Activated naive CD4-positive, alpha-beta T cell treated with Interleukin-2 at 50 U/mL for 16 hours (primary cell): ENCODE data around the gene GALK1.
"Not testable (repeated sequence)": the region's sequence is repeated elsewhere in the genome, so short reads cannot be mapped to it uniquely, and the experiment has no call there.

ENCODE experiments used
- DNase-seq: peaks from one replicate; pipeline ENCODE4 v3.0.0-alpha.2; 2020

Gene GALK1

DNA sequence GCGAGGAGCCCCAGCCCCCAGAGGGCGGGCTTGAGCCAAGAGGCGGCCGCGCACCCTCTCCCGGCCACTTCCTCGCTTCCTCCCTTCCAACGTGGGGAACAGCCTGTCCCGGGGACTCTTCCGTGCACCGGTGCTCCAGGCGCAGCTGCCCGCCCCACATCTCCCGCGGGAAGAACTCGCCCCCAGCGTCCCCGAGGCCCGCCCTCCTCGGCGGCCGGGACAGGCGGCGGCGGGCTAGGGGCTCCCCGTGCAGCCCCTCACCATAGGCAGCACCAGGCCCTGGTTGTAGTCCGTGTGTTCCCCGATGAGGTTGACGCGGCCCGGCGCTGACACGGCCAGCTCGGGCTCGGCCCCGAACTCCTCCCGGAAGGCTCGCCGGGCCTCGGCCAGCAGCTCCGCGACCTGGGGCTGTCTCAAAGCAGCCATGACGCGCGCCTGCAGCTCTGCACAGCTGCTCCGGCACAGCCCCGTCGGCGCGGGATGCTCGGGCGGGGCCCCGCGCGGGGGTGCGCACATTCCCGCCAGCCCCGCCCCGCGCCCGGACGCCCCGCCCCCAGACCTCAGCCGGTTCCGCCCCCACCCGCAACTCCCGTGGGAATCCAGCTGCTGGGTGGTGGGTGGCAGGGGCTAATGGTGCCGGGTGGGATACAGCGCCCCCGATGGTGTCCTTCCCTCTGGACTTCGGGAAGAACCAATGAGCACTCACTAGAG lies at the start of gene GALK1:
TSS of gene GALK1 (minus strand) at position 482 of the 711 bp plus-strand sequence. CDS start at position 426, 56 bp downstream.
- DNase-seq: peak; percentile 74

DNA sequence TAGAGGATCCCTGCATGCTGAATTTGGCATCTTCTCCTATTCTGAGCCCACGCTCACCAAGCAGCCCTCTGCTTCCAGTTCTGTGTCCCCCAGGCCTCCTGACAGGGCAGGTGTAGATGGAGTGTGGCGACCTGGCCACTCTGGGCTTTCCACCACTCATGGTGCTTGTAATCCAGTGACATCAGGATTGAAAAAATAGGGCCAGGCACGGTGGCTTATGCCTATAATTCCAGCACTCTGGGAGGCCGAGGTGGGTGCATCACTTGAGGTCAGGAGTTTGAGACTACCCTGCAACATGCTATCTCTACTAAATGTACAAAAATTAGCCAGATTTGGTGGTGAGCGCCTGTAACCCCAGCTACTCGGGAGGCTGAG lies 49.0 kb upstream of the GALK1 start:
- no peak for DNase-seq

DNA sequence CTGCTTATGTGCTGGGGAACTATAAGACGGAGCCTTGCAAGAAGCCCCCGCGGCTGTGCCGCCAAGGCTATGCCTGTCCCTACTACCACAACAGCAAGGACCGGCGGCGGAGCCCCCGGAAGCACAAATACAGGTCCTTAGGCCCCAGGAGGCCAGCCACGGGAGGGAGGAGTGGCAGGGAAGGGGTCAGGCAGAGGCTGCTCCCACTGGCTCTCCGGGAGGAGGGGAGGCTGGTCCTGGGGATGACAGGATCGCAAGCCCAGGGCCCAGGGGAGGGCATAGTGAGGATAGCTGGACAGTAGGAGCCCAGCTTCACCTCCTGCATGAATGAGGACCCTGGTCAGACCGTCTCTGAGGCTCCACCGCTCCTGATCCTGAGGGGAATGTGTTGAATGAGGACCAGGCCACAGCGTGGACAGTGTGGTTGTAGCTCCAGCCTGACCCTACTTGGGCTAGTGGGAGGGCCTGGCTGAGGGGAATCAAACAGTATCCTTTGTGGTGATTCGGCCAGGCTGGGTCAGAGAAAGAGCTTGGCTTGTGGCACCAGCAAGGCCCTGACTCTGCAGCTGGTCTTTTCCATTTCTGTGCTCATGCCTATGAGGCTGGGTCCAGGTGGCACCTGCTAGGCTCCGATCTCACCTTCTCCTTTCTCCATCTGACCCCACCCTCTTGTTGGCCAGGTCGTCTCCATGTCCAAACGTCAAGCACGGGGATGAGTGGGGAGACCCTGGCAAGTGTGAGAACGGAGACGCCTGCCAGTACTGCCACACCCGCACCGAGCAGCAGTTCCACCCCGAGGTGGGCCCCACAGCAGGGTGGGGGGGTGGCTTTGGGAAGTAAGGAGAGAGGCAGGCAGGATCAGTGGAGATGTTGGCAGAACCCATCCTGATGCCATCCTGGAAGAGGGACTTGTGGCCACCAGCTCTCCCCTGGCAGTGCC lies 48.4 kb upstream of the GALK1 start:
- DNase-seq: no peak

DNA sequence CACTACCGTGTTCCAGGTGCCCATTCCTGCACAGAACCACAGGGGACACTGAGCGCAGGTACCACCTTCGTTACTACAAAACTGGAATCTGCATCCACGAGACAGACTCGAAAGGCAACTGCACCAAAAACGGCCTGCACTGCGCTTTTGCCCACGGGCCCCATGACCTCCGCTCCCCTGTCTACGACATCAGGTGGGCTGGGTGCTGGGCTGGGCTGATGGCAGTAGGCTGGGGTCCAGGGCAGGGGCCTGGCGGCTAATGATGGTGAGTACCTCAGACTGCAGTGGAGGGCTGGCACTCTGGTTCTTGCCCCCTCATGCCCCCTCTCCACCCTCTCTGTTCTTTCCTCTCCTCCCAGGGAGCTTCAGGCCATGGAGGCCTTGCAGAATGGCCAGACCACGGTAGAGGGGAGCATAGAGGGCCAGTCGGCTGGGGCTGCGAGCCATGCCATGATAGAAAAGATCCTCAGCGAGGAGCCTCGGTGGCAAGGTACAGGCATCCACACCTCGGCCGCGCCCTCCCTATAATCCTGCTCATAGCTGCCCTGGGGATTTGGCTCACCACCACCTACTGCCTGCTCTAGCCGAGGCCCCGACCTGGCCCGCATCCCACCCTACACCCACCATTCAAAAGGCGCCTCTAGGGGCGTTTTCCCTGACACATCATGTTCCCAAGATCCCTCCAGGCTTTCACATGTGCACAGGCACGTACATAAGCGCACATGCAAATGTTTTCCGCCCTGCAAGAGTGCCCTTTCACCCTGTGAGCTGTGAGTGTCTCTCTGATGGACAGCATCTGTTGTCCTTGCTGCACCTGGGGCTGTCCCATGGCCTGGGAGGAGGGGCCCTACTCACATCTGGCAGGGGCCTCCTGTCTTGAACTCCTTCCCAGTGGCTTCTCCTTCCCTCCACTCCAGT lies 47.4 kb upstream of the GALK1 start:
- no peak for DNase-seq

DNA sequence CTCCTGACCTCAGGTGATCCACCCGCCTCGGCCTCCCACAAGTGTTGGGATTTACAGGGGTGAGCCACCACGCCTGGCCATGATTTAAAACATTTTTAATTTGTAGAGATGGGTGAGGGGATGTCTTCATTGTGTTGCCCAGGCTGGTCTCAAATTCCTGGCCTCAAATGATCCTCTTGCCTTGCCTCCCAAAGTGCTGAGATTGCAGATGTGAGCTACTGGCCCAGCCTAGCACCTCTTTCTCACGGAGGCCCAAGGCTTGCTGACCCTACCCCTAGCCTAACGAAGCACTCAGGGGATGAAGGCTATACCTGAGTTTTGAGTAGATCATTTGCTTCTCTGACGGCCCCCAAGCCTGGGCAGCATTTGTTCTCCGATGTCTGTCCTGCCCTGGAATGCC lies 46.2 kb upstream of the GALK1 start:
- DNase-seq: no peak

DNA sequence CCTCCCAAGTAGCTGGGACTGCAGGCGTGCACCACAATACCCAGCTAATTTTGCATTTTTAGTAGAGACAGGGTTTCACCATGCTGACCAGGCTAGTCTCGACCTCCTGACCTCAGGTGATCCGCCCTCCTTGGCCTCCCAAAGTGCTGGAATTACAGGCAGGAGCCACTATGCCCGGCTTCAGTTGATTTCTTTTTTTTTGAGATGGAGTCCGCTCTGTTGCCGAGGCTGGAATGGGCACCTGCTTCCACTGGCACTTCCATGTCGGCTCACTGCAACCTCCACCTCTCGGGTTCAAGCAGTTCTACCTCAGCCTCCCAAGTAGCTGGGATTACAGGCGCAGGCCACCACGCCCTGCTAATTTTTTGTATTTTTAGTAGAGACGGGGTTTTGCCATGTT lies 45.8 kb upstream of the GALK1 start:
- DNase-seq: not testable (repeated sequence)

DNA sequence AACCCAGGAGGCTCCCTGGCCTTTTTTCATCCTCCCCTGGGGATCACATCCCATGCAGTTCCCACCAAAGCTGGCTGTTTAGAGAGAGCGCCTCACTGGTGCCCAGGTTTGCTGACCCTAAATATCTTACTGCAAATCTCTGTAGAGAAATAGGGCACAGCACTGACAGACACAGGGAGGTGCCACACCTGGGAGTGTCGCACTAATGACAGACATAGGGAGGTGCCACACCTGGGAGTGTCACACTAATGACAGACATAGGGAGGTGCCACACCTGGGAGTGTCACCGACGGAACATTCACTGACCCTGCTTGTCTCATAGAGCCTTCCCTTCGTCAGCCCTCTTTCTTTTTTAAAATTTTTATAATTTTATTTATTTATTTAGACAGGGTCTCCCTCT lies 45.2 kb upstream of the GALK1 start:
- no peak for DNase-seq

DNA sequence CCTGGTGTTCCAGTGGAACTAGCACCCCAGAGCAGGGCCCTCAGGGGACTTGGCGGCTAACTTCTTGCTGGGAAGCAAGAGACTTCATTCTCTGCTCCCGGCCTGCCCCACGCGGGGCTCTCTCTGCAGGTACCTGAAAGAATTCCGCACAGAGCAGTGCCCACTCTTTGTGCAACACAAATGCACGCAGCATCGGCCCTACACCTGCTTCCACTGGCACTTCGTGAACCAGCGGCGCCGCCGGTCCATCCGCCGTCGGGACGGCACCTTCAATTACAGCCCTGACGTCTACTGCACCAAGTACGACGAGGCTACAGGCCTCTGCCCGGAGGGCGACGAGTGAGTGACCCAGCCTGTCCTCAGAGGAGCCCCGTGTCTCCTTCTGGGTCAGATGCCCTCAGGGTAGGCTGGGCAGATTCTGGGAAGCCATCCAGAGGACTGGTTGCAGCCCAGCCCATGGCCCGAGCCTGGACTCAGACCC lies 44.7 kb upstream of the GALK1 start:
- no peak for DNase-seq

DNA sequence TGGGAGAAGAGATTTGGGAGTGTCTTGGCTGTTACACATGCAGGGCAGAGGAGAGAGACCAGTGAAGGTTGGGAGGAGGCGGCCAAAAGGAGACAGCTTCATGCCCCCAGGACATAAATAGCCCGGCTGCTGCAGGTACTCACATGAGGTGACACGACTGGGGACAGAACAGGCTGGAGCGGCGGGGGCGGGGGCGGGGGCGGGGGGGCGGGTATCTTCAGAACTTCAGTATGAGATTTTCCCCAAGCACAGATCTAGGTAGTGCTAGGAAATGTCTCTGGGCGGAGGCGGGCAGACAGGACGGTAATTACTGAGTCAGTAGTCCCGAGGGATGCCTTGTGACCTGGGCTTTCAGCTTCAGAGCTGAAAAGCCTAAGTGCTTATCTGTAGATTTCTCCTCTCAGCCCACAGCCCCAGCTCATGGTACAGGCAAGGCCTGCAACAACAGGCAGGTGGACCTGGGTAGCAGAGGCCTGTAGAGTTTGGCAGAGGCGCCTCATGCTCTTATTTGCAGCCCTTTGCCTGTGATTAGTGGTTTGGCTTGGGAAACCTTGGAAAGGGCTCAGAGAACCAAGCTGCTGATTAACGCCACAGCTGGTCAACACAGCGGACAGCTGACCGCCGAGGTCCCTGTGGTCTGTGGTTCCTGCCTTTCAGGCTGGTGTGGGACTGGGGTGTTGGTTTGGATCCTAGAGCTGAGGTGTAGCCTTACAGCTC lies 44.1 kb upstream of the GALK1 start:
- DNase-seq: no peak

DNA sequence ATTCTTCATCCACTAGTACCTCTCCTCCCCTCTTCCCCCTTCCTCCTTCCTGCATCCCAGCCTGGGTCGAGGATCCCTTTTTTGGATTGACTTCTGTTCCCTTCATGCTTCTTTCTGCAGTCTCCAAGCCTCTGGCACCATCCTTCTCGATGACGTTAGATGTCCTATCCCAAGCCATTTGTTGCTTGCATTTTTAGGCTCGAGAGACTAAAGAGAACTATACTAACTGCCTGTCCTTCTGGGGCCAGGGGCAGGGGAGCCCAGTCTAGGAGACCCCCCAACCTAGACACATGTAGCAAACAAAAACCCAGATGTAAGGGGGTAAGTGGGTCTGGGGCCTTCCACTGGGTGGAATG lies 43.5 kb upstream of the GALK1 start:
- DNase-seq: no peak

DNA sequence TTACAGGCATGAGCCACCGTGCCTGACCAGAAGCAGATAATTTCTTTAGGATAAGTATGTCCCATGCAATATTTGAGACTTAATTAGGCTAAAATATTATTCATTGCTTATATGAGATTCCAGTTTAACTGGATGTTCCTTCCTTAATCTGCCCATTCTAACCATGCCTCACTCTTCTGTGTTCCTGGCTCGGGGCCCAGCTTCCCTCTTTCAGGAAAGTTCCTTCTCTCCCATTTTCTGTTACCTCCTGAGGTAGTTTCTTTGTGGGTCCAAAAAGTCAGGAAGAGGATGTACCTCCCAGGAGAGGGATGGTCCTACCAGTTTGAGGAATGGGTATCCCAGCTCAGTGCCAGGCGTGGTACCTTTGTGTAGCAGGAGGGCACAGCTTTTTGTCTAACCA lies 42.9 kb upstream of the GALK1 start:
- no peak for DNase-seq

DNA sequence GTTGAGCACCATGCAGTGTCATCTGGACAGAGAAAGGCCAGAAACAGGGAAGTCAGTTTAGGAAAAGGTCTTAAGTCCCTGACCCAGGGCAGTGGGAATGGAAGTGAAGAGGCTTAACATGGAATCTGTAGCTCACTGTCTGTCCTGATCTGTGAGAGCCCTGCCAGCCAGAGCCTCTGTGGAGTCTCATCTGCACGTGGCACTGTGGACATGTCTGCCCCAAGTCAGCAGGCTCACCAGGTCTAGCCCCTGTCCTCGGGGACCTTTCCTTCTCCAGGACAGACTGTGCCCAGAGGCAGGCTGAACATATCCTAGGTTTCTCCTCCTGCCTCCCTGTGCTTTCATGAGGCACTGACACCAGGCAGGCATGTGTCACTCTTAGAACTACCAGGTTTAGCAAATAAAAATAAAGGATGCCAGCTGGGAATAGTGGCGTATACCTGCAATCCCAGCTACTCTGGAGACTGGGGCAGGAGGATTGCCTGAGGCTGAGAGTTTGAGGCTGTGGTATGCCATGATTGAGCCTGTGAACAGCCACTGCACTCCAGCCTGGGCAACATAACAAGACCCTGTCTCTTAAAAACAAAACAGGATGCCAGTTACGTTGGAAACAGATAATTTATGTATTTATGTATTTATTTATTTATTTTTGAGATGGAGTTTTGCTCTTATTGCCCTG lies 42.0 kb upstream of the GALK1 start:
- DNase-seq: no peak

DNA sequence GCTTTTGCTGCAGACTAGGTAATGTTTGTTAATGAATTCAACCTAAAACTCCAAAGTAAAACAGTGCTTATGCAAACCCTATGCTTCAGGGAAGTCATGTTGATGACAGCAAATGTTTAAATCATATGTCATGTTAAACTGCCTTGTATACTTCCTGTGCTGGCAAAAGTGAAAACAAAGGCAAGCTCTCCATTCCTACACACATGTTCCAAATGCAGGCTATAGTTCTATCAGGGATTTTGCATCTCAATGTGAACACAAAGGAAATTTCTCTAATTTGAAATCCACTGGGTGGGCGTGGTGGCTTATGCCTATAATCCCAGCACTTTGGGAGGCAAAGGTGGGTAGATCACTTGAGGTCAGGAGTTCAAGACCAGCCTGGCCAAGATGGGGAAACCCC lies 38.9 kb upstream of the GALK1 start:
- no peak for DNase-seq

DNA sequence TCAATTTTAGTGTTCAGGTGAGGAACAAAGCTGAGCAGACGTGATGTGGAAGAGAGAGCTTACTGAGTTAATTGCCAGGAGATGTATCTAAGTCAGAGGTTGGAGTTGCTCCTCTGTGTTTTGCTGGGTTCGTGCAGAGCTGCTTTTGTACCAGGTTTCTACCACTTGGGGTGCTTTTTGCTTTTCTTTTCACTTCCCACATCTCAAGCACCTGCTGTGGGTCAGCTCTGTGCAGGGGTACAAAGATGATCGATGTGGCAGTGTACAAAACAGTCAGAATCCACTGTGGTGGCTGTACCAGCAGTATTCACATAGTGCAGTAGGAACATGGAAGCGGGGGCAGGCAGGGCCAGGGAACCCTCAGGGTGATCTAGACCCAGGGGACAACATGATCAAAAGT lies 34.4 kb upstream of the GALK1 start:
- no peak for DNase-seq

DNA sequence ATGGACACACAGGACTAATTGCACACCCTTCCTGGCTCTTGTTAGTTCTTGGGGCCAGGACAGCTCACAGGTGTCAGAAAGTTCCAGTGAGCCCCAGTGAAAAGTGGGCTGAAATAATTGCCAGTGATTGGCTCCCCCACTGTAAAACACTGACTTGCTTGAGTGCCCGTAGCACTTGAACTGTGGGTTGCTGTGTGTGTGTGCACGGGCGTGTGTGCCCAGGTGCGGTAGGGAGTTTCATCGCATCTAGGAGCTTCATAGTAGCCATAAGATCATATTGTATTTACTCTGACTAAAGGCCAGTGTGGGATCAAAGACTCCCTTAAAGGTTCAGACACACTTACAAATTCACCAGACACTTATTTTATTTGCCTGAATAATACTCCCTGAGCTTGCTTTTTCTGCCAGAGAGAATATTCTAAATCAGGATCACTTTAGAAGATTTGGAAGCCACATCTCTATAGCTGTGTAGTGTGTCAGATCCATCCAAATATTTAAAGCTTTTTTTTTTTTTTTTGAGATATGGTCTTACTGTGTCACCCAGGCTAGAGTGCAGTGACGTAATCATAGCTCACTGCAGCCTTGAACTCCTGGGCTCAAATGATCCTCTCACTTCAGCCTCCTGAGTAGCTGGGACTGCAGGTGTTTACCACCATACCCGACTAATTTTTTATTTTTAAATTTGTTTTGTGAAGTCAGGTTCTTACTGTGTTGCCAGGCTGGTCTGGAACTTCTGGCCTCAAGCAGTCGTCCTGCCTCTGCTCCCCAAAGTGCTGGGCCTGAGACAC lies 31.0 kb upstream of the GALK1 start:
- DNase-seq: no peak

DNA sequence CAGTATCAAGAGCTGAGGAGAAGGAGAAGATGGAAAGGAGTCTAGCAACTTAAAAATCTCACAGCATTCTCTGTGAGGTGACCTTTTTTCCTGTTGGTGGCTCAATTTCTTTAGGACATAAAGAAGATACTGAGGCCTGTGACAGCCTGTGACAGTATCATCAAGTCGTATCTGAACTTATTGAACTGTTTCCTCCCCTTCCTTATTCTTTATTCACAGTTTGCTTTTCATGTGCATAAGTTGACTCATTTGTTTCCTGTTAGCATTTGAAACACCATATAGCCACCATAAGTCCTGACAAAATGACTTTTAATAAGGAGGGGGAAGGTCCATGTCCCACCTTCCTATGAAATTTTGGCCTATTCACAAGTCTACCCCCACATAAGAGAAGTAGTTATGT lies 28.5 kb upstream of the GALK1 start:
- DNase-seq: no peak

DNA sequence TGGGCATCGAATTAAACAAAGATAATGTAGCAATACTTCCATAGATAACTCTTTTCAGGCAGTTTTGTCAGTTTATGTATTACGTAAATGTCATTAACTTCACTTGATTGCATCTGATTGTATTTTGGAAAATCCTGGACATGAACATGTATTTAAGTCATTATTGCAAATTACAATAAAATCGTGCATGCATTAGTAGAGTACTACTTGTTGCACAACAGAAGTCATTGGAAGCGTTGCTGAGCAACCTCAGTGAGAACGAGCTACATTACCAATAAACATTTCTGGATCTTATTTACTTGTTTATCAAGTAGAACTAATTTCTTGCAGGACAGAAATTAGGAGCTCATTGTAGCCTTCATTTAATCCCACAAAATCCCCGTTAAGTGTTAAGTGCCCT lies 26.3 kb upstream of the GALK1 start:
- no peak for DNase-seq

DNA sequence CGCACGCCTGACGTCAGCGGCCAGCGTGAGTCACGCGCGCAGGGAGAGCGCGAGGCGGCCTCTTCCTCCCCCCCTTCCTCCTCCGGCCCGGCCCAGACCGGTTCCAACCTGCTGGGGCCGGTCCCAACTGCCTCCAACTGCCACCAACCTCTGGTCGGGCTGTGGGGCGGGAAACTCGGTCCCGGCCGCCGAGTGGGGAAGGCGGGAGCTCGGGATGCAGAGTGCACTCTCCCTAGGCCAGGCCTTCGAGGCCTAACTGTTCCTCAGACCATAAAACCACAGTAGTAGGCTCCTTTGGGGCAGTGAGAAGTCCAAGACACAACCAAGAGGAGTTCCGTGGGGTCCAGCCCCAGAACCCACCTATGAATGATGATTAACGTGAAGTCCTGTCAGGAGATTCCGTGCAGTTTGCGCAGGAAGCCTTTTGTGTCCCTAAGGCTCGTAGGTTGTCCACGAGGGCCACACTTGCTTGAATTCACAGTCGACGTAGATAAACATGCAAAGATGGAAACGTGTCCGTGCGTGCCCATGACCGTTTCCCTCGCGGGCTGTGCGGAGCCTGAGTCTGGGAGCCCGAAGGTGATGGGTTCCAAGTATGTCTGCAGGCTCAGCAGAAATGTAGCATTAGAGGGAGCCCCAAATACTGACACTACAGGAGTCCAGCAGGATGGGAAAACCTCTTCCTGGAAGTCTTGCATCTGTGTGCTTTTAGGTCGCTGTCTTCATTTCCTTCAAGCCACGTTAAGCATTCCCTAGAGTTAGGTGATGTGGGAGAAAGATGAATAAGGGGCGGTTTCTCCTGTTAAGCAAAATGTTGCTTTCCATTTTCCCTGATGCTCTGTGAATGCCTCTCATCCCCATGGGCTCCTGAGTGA lies 20.3 kb upstream of the GALK1 start:
- DNase-seq: peak; percentile 90

DNA sequence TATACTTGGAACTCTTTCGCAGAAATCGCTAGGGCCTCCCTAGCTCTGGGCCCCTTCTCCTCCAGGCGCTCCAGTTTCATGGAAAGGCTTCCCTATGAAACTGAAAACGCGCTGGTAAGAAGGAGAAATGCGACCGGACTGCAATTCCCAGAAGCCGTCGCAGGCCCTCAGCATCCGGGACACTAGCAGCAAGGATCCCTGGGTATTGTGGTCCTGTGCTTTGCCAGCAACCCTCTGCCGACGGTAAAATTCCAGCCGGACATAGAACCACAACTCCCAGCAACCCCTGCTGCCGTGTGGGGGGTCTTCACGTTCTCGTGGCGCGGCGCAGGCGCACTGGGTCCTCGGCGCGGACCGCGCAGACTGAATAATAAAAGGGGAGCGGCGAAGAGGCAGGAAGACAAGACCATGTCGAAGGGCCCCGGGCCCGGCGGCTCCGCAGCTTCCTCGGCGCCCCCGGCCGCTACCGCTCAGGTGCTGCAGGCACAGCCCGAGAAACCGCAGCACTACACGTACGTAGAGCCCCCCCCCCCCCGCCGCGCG lies 19.6 kb upstream of the GALK1 start, which contains the start of gene UNK:
TSS of gene UNK (plus strand) at position 334 of the 543 bp plus-strand sequence. CDS start at position 409, 75 bp downstream.
- DNase-seq: peak; percentile 95
